ENCODE results near the gene TBC1D22A. TPM values are rescaled to one million over a fixed set of nuclear protein-coding genes. Genes with fewer than 3 reads are reported as not detected.
A peak's percentile ranks its signal among the peaks of the same experiment; 100 is the strongest.

TBC1D22A gene
- total RNA-seq, 1 donor from 2014 or later: 28.9 TPM

- no peaks in the 10 kb centered on the region for H3K36me3 Mint-ChIP-seq (ENCODE audit: unreplicated experiment)
- H3K27ac Mint-ChIP-seq (ENCODE audit: unreplicated experiment): no peak overlapping the region
- TF ChIP-seq CTCF (IDR thresholded peaks at IDR 0.05): no peak
- no peaks in the 10 kb centered on the region for H3K27me3 Mint-ChIP-seq (ENCODE audit: unreplicated experiment)
- peaks cover 8% of the 10 kb centered on the region for H3K9me3 Mint-ChIP-seq (ENCODE audit: unreplicated experiment)
- peak; percentile 80 for DNase-seq (ENCODE audit: extremely low spot score, unreplicated experiment)
- H3K4me1 Mint-ChIP-seq (ENCODE audit: unreplicated experiment): peaks cover 3% of the 10 kb centered on the region
- H3K4me3 Mint-ChIP-seq (ENCODE audit: unreplicated experiment): no peak overlapping the region
Measured at GRCh38 chr22:47098554-47098953, 336.1 kb downstream of the TBC1D22A start.

- Mint-ChIP-seq H3K27ac (ENCODE audit: unreplicated experiment) (no peak overlapping the region), H3K27me3 (ENCODE audit: unreplicated experiment) (no peaks in the 10 kb centered on the region), H3K4me3 (ENCODE audit: unreplicated experiment) (no peak overlapping the region)
Measured at GRCh38 chr22:47100019-47100418, 337.6 kb downstream of the TBC1D22A start.

GRCh38 chr22:47100646-47101200, 338.3 kb downstream of the TBC1D22A start:
- no peak overlapping the region for H3K27ac Mint-ChIP-seq (ENCODE audit: unreplicated experiment)
- peak; percentile 67 for DNase-seq (ENCODE audit: extremely low spot score, unreplicated experiment)
- H3K4me1 Mint-ChIP-seq (ENCODE audit: unreplicated experiment): peaks cover 3% of the 10 kb centered on the region
- H3K27me3 Mint-ChIP-seq (ENCODE audit: unreplicated experiment): no peaks in the 10 kb centered on the region
- H3K9me3 Mint-ChIP-seq (ENCODE audit: unreplicated experiment): no peaks in the 10 kb centered on the region
- no peak for TF ChIP-seq CTCF (IDR thresholded peaks at IDR 0.05)
- H3K36me3 Mint-ChIP-seq (ENCODE audit: unreplicated experiment): no peaks in the 10 kb centered on the region
- no peak overlapping the region for H3K4me3 Mint-ChIP-seq (ENCODE audit: unreplicated experiment)

More at GRCh38 chr22:47100019-47100418, 337.6 kb downstream of the TBC1D22A start:
- H3K36me3 Mint-ChIP-seq (ENCODE audit: unreplicated experiment): no peaks in the 10 kb centered on the region
- DNase-seq (ENCODE audit: extremely low spot score, unreplicated experiment): peak; percentile 81
- no peaks in the 10 kb centered on the region for H3K9me3 Mint-ChIP-seq (ENCODE audit: unreplicated experiment)
- no peak for TF ChIP-seq CTCF (IDR thresholded peaks at IDR 0.05)
- peaks cover 3% of the 10 kb centered on the region for H3K4me1 Mint-ChIP-seq (ENCODE audit: unreplicated experiment)

- Mint-ChIP-seq H3K9me3 (ENCODE audit: unreplicated experiment) (no peaks in the 10 kb centered on the region), H3K4me3 (ENCODE audit: unreplicated experiment) (no peak overlapping the region), H3K27me3 (ENCODE audit: unreplicated experiment) (no peaks in the 10 kb centered on the region), H3K4me1 (ENCODE audit: unreplicated experiment) (peaks cover 4% of the 10 kb centered on the region), H3K36me3 (ENCODE audit: unreplicated experiment) (no peaks in the 10 kb centered on the region), H3K27ac (ENCODE audit: unreplicated experiment) (no peak overlapping the region)
- TF ChIP-seq CTCF (IDR thresholded peaks at IDR 0.05): no peak
- peak; percentile 81 for DNase-seq (ENCODE audit: extremely low spot score, unreplicated experiment)
Measured at GRCh38 chr22:47101321-47101885, 339.0 kb downstream of the TBC1D22A start.

GRCh38 chr22:47102081-47102480, 339.6 kb downstream of the TBC1D22A start:
- no peaks in the 10 kb centered on the region for H3K27me3 Mint-ChIP-seq (ENCODE audit: unreplicated experiment)
- no peak overlapping the region for H3K4me3 Mint-ChIP-seq (ENCODE audit: unreplicated experiment)
- no peaks in the 10 kb centered on the region for H3K9me3 Mint-ChIP-seq (ENCODE audit: unreplicated experiment)
- H3K27ac Mint-ChIP-seq (ENCODE audit: unreplicated experiment): no peak overlapping the region
- H3K36me3 Mint-ChIP-seq (ENCODE audit: unreplicated experiment): no peaks in the 10 kb centered on the region
- peaks cover 10% of the 10 kb centered on the region for H3K4me1 Mint-ChIP-seq (ENCODE audit: unreplicated experiment)
- no peak for TF ChIP-seq CTCF (IDR thresholded peaks at IDR 0.05)
- peak; percentile 71 for DNase-seq (ENCODE audit: extremely low spot score, unreplicated experiment)

Measured in osteocyte (in vitro differentiated cells).